Mesendoderm (in vitro differentiated cells): ENCODE data around the gene SCO2.

Source experiments
- DNase-seq: peaks from one replicate; pipeline ENCODE4 v3.0.0; 2013
- H2AK5ac ChIP-seq: 2 replicates; pipeline ENCODE4 v1.6.1; 2013; ENCODE audit warnings: low read length, inconsistent platforms
- H2BK120ac ChIP-seq: 2 replicates; pipeline ENCODE4 v1.6.1; 2013; ENCODE audit warnings: low read depth, mild to moderate bottlenecking, low read length, moderate library complexity, mixed read lengths
- H2BK15ac ChIP-seq: replicated peaks from 2 replicates; pipeline ENCODE4 v1.6.1; 2013; ENCODE audit warnings: low read depth, mild to moderate bottlenecking, moderate library complexity
- H2BK5ac ChIP-seq: 2 replicates; pipeline ENCODE4 v1.6.1; 2013; ENCODE audit warnings: low read length, inconsistent platforms
- H3K18ac ChIP-seq: 2 replicates; pipeline ENCODE4 v1.6.1; 2013; ENCODE audit warnings: mild to moderate bottlenecking, low read length, mixed read lengths
- H3K23ac ChIP-seq: one replicate; pipeline ENCODE4 v1.6.1; 2013; ENCODE audit warnings: low read length
- H3K27ac ChIP-seq: 2 replicates; pipeline ENCODE4 v1.5.1; 2013; ENCODE audit warnings: low read depth, mild to moderate bottlenecking, inconsistent platforms, low read length, moderate library complexity
- H3K27me3 ChIP-seq: 2 replicates; pipeline ENCODE4 v1.6.1; 2013; ENCODE audit warnings: low read length, control low read depth, mild to moderate bottlenecking, inconsistent platforms; ENCODE audit not compliant: insufficient read depth, poor library complexity
- H3K36me3 ChIP-seq: 2 replicates; pipeline ENCODE4 v1.6.1; 2013; ENCODE audit warnings: low read length, inconsistent platforms; ENCODE audit not compliant: control insufficient read depth, insufficient read depth
- H3K4ac ChIP-seq: one replicate; pipeline ENCODE4 v1.6.1; 2013; ENCODE audit warnings: low read depth, mild to moderate bottlenecking, low read length, moderate library complexity
- H3K4me1 ChIP-seq: 2 replicates; pipeline ENCODE4 v1.6.1; 2013; ENCODE audit warnings: low read depth, low read length, inconsistent platforms; ENCODE audit not compliant: control insufficient read depth
- H3K4me2 ChIP-seq: 2 replicates; pipeline ENCODE4 v1.6.1; 2013; ENCODE audit warnings: low read length
- H3K4me3 ChIP-seq: 2 replicates; pipeline ENCODE4 v1.5.1; 2013; ENCODE audit warnings: mild to moderate bottlenecking, low read length
- H3K56ac ChIP-seq: one replicate; pipeline ENCODE4 v1.6.1; 2013; ENCODE audit warnings: low read length
- H3K79me1 ChIP-seq: 2 replicates; pipeline ENCODE4 v1.6.1; 2013; ENCODE audit warnings: low read length, inconsistent platforms
- H3K79me2 ChIP-seq: 2 replicates; pipeline ENCODE4 v1.6.1; 2013; ENCODE audit warnings: mild to moderate bottlenecking, low read length; ENCODE audit not compliant: control insufficient read depth, insufficient read depth
- H3K9ac ChIP-seq: 2 replicates; pipeline ENCODE4 v1.6.1; 2013; ENCODE audit warnings: low read length, inconsistent platforms
- H4K5ac ChIP-seq: one replicate; pipeline ENCODE4 v1.6.1; 2013; ENCODE audit warnings: low read length
- H4K8ac ChIP-seq: one replicate; pipeline ENCODE4 v1.6.1; 2013; ENCODE audit warnings: low read depth, mild to moderate bottlenecking, control low read depth, low read length, moderate library complexity
- WGBS: extraction: QIAGEN DNeasy Blood & Tissue Kit; methylation state at CpG from one replicate; pipeline ENCODE4 v1.1.7; 2013; ENCODE audit warnings: low lambda C conversion rate, missing lambda C conversion rate; ENCODE audit not compliant: insufficient coverage; ENCODE audit errors: extremely low coverage; 5-methylcytosine and 5-hydroxymethylcytosine counted together

SCO2 gene

GRCh38 chr22:50570861-50571260, 45.5 kb upstream of the SCO2 start:
- Histone ChIP-seq H3K56ac (no peak overlapping the region), H3K27me3 (no peaks in the 10 kb centered on the region), H3K9ac (no peak overlapping the region), H4K5ac (no peak overlapping the region), H3K79me1 (no peaks in the 10 kb centered on the region), H2BK15ac (no peak overlapping the region), H4K8ac (no peak overlapping the region), H3K4me3 (no peak overlapping the region), H3K4me2 (no peak overlapping the region), H3K18ac (no peak overlapping the region), H3K23ac (no peak overlapping the region), H3K4me1 (no peaks in the 10 kb centered on the region), H2BK120ac (no peak overlapping the region), H3K79me2 (no peaks in the 10 kb centered on the region), H3K4ac (no peak overlapping the region), H2BK5ac (no peak overlapping the region), H2AK5ac (no peak overlapping the region), H3K36me3 (peaks cover 24% of the 10 kb centered on the region), H3K27ac (no peak overlapping the region)
- DNase-seq: no peak
- no CpG with 5 or more reads among the region's 12 CpGs for WGBS

GRCh38 chr22:50569896-50570535, 44.6 kb upstream of the SCO2 start:
- no peaks in the 10 kb centered on the region for H3K79me2 ChIP-seq
- peaks cover 21% of the 10 kb centered on the region for H3K36me3 ChIP-seq
- no peak overlapping the region for H2BK5ac ChIP-seq
- H3K4me3 ChIP-seq: no peak overlapping the region
- H3K18ac ChIP-seq: no peak overlapping the region
- no peaks in the 10 kb centered on the region for H3K27me3 ChIP-seq
- H4K5ac ChIP-seq: no peak overlapping the region
- H3K56ac ChIP-seq: no peak overlapping the region
- H3K4me2 ChIP-seq: no peak overlapping the region
- no peak overlapping the region for H2AK5ac ChIP-seq
- DNase-seq: no peak
- no peaks in the 10 kb centered on the region for H3K79me1 ChIP-seq
- no peak overlapping the region for H2BK120ac ChIP-seq
- no peak overlapping the region for H3K27ac ChIP-seq
- no CpG with 5 or more reads among the region's 13 CpGs for WGBS
- H3K9ac ChIP-seq: no peak overlapping the region
- no peak overlapping the region for H2BK15ac ChIP-seq
- no peak overlapping the region for H3K23ac ChIP-seq
- H4K8ac ChIP-seq: no peak overlapping the region
- H3K4ac ChIP-seq: no peak overlapping the region
- no peaks in the 10 kb centered on the region for H3K4me1 ChIP-seq

- H3K23ac ChIP-seq: no peak overlapping the region
- no peak overlapping the region for H3K4ac ChIP-seq
- H3K56ac ChIP-seq: no peak overlapping the region
- no peak overlapping the region for H2BK15ac ChIP-seq
- no peaks in the 10 kb centered on the region for H3K4me1 ChIP-seq
- H3K9ac ChIP-seq: no peak overlapping the region
- H3K36me3 ChIP-seq: peaks cover 19% of the 10 kb centered on the region
- WGBS: no CpG with 5 or more reads among the region's 8 CpGs
- H3K79me1 ChIP-seq: no peaks in the 10 kb centered on the region
- H4K5ac ChIP-seq: no peak overlapping the region
- H3K4me3 ChIP-seq: no peak overlapping the region
- H3K79me2 ChIP-seq: no peaks in the 10 kb centered on the region
- H2AK5ac ChIP-seq: no peak overlapping the region
- no peak for DNase-seq
- no peak overlapping the region for H3K27ac ChIP-seq
- no peak overlapping the region for H2BK5ac ChIP-seq
- no peak overlapping the region for H3K4me2 ChIP-seq
- H3K18ac ChIP-seq: no peak overlapping the region
- H3K27me3 ChIP-seq: no peaks in the 10 kb centered on the region
- no peak overlapping the region for H2BK120ac ChIP-seq
- H4K8ac ChIP-seq: no peak overlapping the region
These were observed 43.7 kb upstream of the SCO2 start for GRCh38 chr22:50569041-50569459.

- H3K36me3 ChIP-seq: peaks cover 19% of the 10 kb centered on the region
- no peak overlapping the region for H3K27ac ChIP-seq
- H3K23ac ChIP-seq: no peak overlapping the region
- H4K8ac ChIP-seq: no peak overlapping the region
- H3K4me1 ChIP-seq: no peaks in the 10 kb centered on the region
- no peak overlapping the region for H3K18ac ChIP-seq
- no peak overlapping the region for H2AK5ac ChIP-seq
- no peak overlapping the region for H3K4me3 ChIP-seq
- no CpG with 5 or more reads among the region's 7 CpGs for WGBS
- no peak overlapping the region for H2BK5ac ChIP-seq
- no peaks in the 10 kb centered on the region for H3K79me2 ChIP-seq
- no peaks in the 10 kb centered on the region for H3K79me1 ChIP-seq
- no peak for DNase-seq
- H2BK120ac ChIP-seq: no peak overlapping the region
- no peaks in the 10 kb centered on the region for H3K27me3 ChIP-seq
- no peak overlapping the region for H3K9ac ChIP-seq
- no peak overlapping the region for H3K4ac ChIP-seq
- H3K4me2 ChIP-seq: no peak overlapping the region
- no peak overlapping the region for H4K5ac ChIP-seq
- H3K56ac ChIP-seq: no peak overlapping the region
- no peak overlapping the region for H2BK15ac ChIP-seq
These were observed 43.2 kb upstream of the SCO2 start for GRCh38 chr22:50568626-50569025.

- Histone ChIP-seq H2BK120ac (no peak overlapping the region), H2BK5ac (no peak overlapping the region), H3K79me2 (no peaks in the 10 kb centered on the region), H3K9ac (no peak overlapping the region), H3K4me3 (no peak overlapping the region), H4K8ac (no peak overlapping the region), H3K56ac (no peak overlapping the region), H2BK15ac (no peak overlapping the region), H3K27ac (no peak overlapping the region), H3K23ac (no peak overlapping the region), H3K27me3 (no peaks in the 10 kb centered on the region), H3K4me2 (no peak overlapping the region), H3K18ac (no peak overlapping the region), H2AK5ac (no peak overlapping the region), H4K5ac (no peak overlapping the region), H3K4me1 (no peaks in the 10 kb centered on the region), H3K79me1 (no peaks in the 10 kb centered on the region), H3K36me3 (peaks cover 19% of the 10 kb centered on the region), H3K4ac (no peak overlapping the region)
- DNase-seq: no peak
- WGBS: no CpG with 5 or more reads among the region's 7 CpGs
These were observed 42.4 kb upstream of the SCO2 start for GRCh38 chr22:50567721-50568252.

- Histone ChIP-seq H3K79me2 (no peaks in the 10 kb centered on the region), H3K36me3 (peaks cover 3% of the 10 kb centered on the region), H3K27me3 (no peaks in the 10 kb centered on the region), H2BK5ac (no peak overlapping the region), H3K4me2 (no peak overlapping the region), H3K4me1 (no peaks in the 10 kb centered on the region), H2AK5ac (no peak overlapping the region), H4K5ac (no peak overlapping the region), H3K4ac (no peak overlapping the region), H4K8ac (no peak overlapping the region), H3K9ac (no peak overlapping the region), H2BK120ac (no peak overlapping the region), H3K23ac (no peak overlapping the region), H3K27ac (no peak overlapping the region), H3K56ac (no peak overlapping the region), H3K79me1 (no peaks in the 10 kb centered on the region), H3K18ac (no peak overlapping the region), H3K4me3 (no peak overlapping the region), H2BK15ac (no peak overlapping the region)
- WGBS: no CpG with 5 or more reads among the region's 11 CpGs
- DNase-seq: no peak
These were observed 38.9 kb upstream of the SCO2 start for GRCh38 chr22:50564289-50564688.
